ENCODE measurements around the gene MYO5A. TPM values are rescaled to one million over a fixed set of nuclear protein-coding genes. Genes with fewer than 3 reads are reported as not detected.

MYO5A gene
- total RNA-seq, 4 donors from 2014 or later: 22.0 to 37.4 (median 33.2) TPM

DNA sequence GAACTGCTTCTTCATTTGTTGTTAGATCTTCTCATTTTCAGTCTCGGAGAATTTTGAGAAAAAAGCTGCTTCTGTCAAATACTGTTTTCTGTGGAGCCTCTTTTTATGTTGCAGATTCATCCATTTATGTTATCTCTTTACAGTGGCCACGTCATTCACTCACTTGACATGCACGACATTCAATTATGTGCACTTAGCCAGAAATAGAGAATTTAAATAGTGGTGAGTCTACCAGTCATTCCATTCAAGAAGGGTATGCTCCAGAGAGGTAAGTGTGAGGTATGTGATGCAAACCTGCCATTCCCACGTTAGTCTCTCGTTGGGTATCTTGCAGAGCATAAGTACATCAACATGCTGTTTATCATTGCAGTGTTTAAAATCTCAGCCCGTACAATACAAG lies 30.3 kb upstream of the MYO5A start:
- Histone ChIP-seq H3K9me3 (no peaks in the 10 kb centered on the region), H3K27me3 (no peaks in the 10 kb centered on the region), H3K4me1 (peaks cover 39 to 86% (median 75%) of the 10 kb centered on the region in 4 donors), H3K4me3 (no peak overlapping the region), H3K27ac (replicated peaks in 1 of 4) (no peak overlapping the region), H3K36me3 (peaks cover 0 to 17% (median 6%) of the 10 kb centered on the region in 4 donors)
- DNase-seq (ENCODE audit: extremely low spot score): no peak
- intact Hi-C loops (cut with DNase I): no loop called here
- TF ChIP-seq POLR2AphosphoS5 (IDR thresholded peaks at IDR 0.05) (no peak), EP300 (IDR thresholded peaks at IDR 0.05) (no peak), POLR2A (IDR thresholded peaks at IDR 0.05; ENCODE audit: low read depth) (no peak), CTCF (IDR thresholded peaks at IDR 0.05) (no peak)
- 91% methylated on average over 6 of the region's 6 CpGs for WGBS

DNA sequence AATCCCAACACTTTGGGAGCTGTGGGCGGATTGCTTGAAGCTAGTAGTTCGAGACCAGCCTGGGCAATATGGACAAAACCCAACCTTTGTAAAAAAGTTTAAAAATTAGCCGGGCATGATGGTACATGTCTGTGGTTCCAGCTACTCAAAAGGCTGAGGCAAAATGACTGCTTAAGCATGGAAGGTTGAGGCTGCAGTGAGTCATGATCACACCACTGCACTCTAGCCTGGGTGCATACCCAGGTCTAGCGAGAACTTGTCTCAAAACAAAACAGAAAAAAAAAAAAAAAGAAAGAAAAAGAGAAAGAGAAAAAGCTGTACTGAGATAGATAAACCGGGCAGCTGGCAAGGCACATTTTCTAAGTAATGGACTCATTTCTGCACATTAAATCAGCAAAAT lies 29.5 kb upstream of the MYO5A start:
- no peak overlapping the region for H3K27ac ChIP-seq (replicated peaks in 1 of 4)
- intact Hi-C loops (cut with DNase I): no loop called here
- H3K27me3 ChIP-seq: no peaks in the 10 kb centered on the region
- H3K4me1 ChIP-seq: peaks cover 35 to 78% (median 71%) of the 10 kb centered on the region in 4 donors
- H3K36me3 ChIP-seq: peaks cover 0 to 17% (median 6%) of the 10 kb centered on the region in 4 donors
- no peak for DNase-seq (ENCODE audit: extremely low spot score)
- no peak overlapping the region for H3K4me3 ChIP-seq
- 86% methylated on average over 5 of the region's 5 CpGs for WGBS
- H3K9me3 ChIP-seq: no peaks in the 10 kb centered on the region
- TF ChIP-seq CTCF (IDR thresholded peaks at IDR 0.05): no peak
- no peak for TF ChIP-seq EP300 (IDR thresholded peaks at IDR 0.05)
- TF ChIP-seq POLR2A (IDR thresholded peaks at IDR 0.05; ENCODE audit: low read depth): no peak
- no peak for TF ChIP-seq POLR2AphosphoS5 (IDR thresholded peaks at IDR 0.05)

GRCh38 chr15:52557274-52557641 lies 28.6 kb upstream of the MYO5A start:
- no peak for DNase-seq (ENCODE audit: extremely low spot score)
- Histone ChIP-seq H3K36me3 (peaks cover 0 to 17% (median 6%) of the 10 kb centered on the region in 4 donors), H3K4me3 (no peak overlapping the region), H3K9me3 (no peaks in the 10 kb centered on the region), H3K27me3 (no peaks in the 10 kb centered on the region), H3K27ac (replicated peaks in 1 of 4) (no peak overlapping the region), H3K4me1 (peaks cover 35 to 69% (median 61%) of the 10 kb centered on the region in 4 donors)
- no peak for TF ChIP-seq CTCF (IDR thresholded peaks at IDR 0.05)
- TF ChIP-seq POLR2AphosphoS5 (IDR thresholded peaks at IDR 0.05): no peak
- no peak for TF ChIP-seq POLR2A (IDR thresholded peaks at IDR 0.05; ENCODE audit: low read depth)
- no peak for TF ChIP-seq EP300 (IDR thresholded peaks at IDR 0.05)
- intact Hi-C loops (cut with DNase I): no loop called here

DNA sequence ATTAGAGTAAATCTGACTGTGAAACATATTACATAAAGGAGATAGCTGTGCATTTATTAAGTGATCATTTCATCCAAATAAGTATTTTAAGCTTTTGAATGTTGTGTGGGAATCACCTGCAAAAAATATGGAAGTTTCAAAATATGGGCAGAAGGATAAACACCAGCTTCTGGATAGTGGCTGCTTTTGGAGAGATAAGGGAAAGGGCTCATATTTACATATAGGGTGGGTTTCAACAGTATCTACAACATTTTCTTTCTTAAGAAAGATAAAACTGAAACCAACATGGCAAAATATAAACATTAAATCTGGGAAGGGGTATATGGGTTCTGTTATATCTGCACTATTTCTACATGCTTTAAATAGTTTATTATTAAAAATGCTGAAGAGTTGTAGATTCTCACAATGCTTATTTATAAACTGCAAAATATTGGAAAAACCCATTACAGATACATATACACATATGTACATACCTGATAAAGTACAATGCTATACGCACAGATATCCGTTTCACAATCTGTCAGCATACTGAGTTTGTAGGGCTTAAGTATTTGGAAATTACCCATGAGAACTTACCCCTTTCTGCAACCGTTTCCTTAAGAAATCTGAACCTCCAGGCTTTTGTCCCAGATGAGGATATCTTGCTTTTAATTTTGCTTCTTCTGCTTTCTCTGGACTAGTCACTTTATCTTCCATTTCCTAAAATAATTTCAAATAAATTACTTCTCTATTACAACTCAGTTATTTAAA lies 28.0 kb upstream of the MYO5A start:
- DNase-seq (ENCODE audit: extremely low spot score): no peak
- H3K9me3 ChIP-seq: no peaks in the 10 kb centered on the region
- TF ChIP-seq EP300 (IDR thresholded peaks at IDR 0.05) (no peak), POLR2A (IDR thresholded peaks at IDR 0.05; ENCODE audit: low read depth) (no peak), POLR2AphosphoS5 (IDR thresholded peaks at IDR 0.05) (no peak), CTCF (IDR thresholded peaks at IDR 0.05) (no peak)
- peaks cover 0 to 22% (median 11%) of the 10 kb centered on the region in 4 donors for H3K36me3 ChIP-seq
- H3K4me3 ChIP-seq: no peak overlapping the region
- H3K27me3 ChIP-seq: no peaks in the 10 kb centered on the region
- WGBS: 61% methylated on average over 3 of the region's 3 CpGs
- H3K4me1 ChIP-seq: peaks cover 35 to 64% (median 57%) of the 10 kb centered on the region in 4 donors
- H3K27ac ChIP-seq (replicated peaks in 1 of 4): no peak overlapping the region
- intact Hi-C loops (cut with DNase I): no loop called here
